Measurements from ENCODE around the gene ZNHIT2.

ZNHIT2 gene

GRCh38 chr11:65103476-65103875, 14.0 kb downstream of the ZNHIT2 start:
- DNase-seq (ENCODE audit: low spot score) = no peak

- no peak for DNase-seq (ENCODE audit: low spot score)
Observed at GRCh38 chr11:65102142-65103095, 15.1 kb downstream of the ZNHIT2 start.

GRCh38 chr11:65100674-65101350, 16.7 kb downstream of the ZNHIT2 start:
- DNase-seq (ENCODE audit: low spot score) = no peak

GRCh38 chr11:65096926-65097325, 20.6 kb downstream of the ZNHIT2 start:
- DNase-seq (ENCODE audit: low spot score) = no peak

- DNase-seq (ENCODE audit: low spot score) = peak; percentile 94
Observed at GRCh38 chr11:65095974-65096806, 21.3 kb downstream of the ZNHIT2 start, which contains the start of gene VPS51. VPS51 (plus strand) TSS chr11:65096214; CDS start chr11:65096251, 37 bp downstream.

GRCh38 chr11:65095427-65095826, 22.1 kb downstream of the ZNHIT2 start:
- no peak for DNase-seq (ENCODE audit: low spot score)

GRCh38 chr11:65090628-65091027, 26.9 kb downstream of the ZNHIT2 start:
- no peak for DNase-seq (ENCODE audit: low spot score)

GRCh38 chr11:65089621-65090020, 27.9 kb downstream of the ZNHIT2 start:
- no peak for DNase-seq (ENCODE audit: low spot score)

- DNase-seq (ENCODE audit: low spot score) = no peak
Observed at GRCh38 chr11:65087827-65088226, 29.7 kb downstream of the ZNHIT2 start.

GRCh38 chr11:65087216-65087615, 30.3 kb downstream of the ZNHIT2 start:
- no peak for DNase-seq (ENCODE audit: low spot score)

- DNase-seq (ENCODE audit: low spot score) = no peak
Observed at GRCh38 chr11:65086809-65087208, 30.7 kb downstream of the ZNHIT2 start.

- DNase-seq (ENCODE audit: low spot score) = no peak
Observed at GRCh38 chr11:65085446-65085845, 32.1 kb downstream of the ZNHIT2 start.

GRCh38 chr11:65084598-65085375, 32.7 kb downstream of the ZNHIT2 start:
- DNase-seq (ENCODE audit: low spot score) = no peak

GRCh38 chr11:65083834-65084597, 33.5 kb downstream of the ZNHIT2 start, which contains the start of the genes CDCA5 and ZFPL1:
CDCA5 (minus strand) TSS chr11:65084040; CDS start chr11:65083978, 62 bp downstream.
ZFPL1 (plus strand) TSS chr11:65084222; CDS start chr11:65084699, 477 bp downstream.
- peak; percentile 97 for DNase-seq (ENCODE audit: low spot score)

GRCh38 chr11:65083134-65083833, 34.2 kb downstream of the ZNHIT2 start:
- DNase-seq (ENCODE audit: low spot score) = no peak

GRCh38 chr11:65078786-65079342, 38.6 kb downstream of the ZNHIT2 start:
- DNase-seq (ENCODE audit: low spot score) = no peak

GRCh38 chr11:65078151-65078550, 39.4 kb downstream of the ZNHIT2 start:
- peak; percentile 79 for DNase-seq (ENCODE audit: low spot score)

GRCh38 chr11:65077451-65077850, 40.0 kb downstream of the ZNHIT2 start:
- peak; percentile 54 for DNase-seq (ENCODE audit: low spot score)

GRCh38 chr11:65072631-65072966, 44.9 kb downstream of the ZNHIT2 start:
- DNase-seq (ENCODE audit: low spot score) = no peak

All from NAMALWA (cell line).